Gastroesophageal sphincter (tissue), 4 donors: ENCODE results near the gene TCIRG1. TPM values are rescaled to one million over a fixed set of nuclear protein-coding genes. Genes with fewer than 3 reads are reported as not detected.

ENCODE experiments used
- ATAC-seq: fragments of 150-250 bp; one replicate; pipeline ENCODE4 v1.9.1; 2016; ENCODE audit warnings: mild to moderate bottlenecking, moderate library complexity
- H3K27ac ChIP-seq, 4 donors: fragments of 200-600 bp; sonication (generic) in 3 of 4; 1 replicate in 3 of 4; 2 replicates in 1 of 4; pipeline ENCODE4 v1.5.1; 2016 to 2019
- H3K27me3 ChIP-seq: fragments of 200-600 bp; sonication (generic); one replicate; pipeline ENCODE4 v1.5.1; 2019
- H3K36me3 ChIP-seq, 2 donors: fragments of 200-600 bp; sonication (generic); one replicate each; pipeline ENCODE4 v1.5.1; 2019; ENCODE audit warnings: control low read depth in 1 of 2
- H3K4me1 ChIP-seq, 3 donors: fragments of 200-600 bp; sonication (generic); 1 replicate in 2 of 3; 2 replicates in 1 of 3; pipeline ENCODE4 v1.5.1; 2016 to 2019; ENCODE audit warnings: control low read depth in 2 of 3
- H3K4me3 ChIP-seq, 2 donors: fragments of 200-600 bp; sonication (generic); one replicate each; pipeline ENCODE4 v1.5.1; 2019; ENCODE audit warnings: mild to moderate bottlenecking in 1 of 2, moderate library complexity in 1 of 2
- H3K9me3 ChIP-seq, 3 donors: fragments of 200-600 bp; sonication (generic); one replicate each; pipeline ENCODE4 v1.5.1; 2017 to 2019; ENCODE audit warnings: control low read depth in 2 of 3
- EP300 ChIP-seq: sonication (generic); formaldehyde crosslinking; IDR thresholded peaks from one replicate; pipeline ENCODE4 v1.6.1; 2017; ENCODE audit warnings: antibody characterized with exemption, mild to moderate bottlenecking
- POLR2A ChIP-seq, 2 donors: fragments of 450-650 bp; IDR thresholded peaks; one replicate each; pipeline ENCODE4 v1.6.1; 2017; ENCODE audit warnings: antibody characterized with exemption in 2 of 2, mild to moderate bottlenecking in 2 of 2, moderate library complexity in 1 of 2
- POLR2AphosphoS5 ChIP-seq: sonication (generic); formaldehyde crosslinking; IDR thresholded peaks from one replicate; pipeline ENCODE4 v1.6.1; 2017; ENCODE audit warnings: antibody characterized with exemption
- WGBS, 2 donors: methylation state at CpG; one replicate each; pipeline ENCODE4 v1.1.5; 2018; ENCODE audit warnings: low coverage in 1 of 2; 5-methylcytosine and 5-hydroxymethylcytosine counted together
- total RNA-seq, 4 donors: library from RNA; depleted of rRNA; stranded (reverse); fragments of >200 nt; gene quantifications; one replicate each; pipeline ENCODE4 v1.1.0, GENCODE V29; 2016
- TF ChIP-seq, protein P1 (sequence below), 4 experiments: fragments of 200-600 bp in 2 of 4; fragments of 450-650 bp in 2 of 4; sonication (generic) in 1 of 4; IDR thresholded peaks; one replicate each; pipeline ENCODE4 v1.5.1; 2017 to 2019; ENCODE audit warnings: antibody characterized with exemption in 4 of 4, mild to moderate bottlenecking in 2 of 4, moderate library complexity in 2 of 4

The TCIRG1 gene
- total RNA-seq, 4 donors from 2014 or later, result 44.5 to 140 (median 81.2) TPM

- H3K9me3 ChIP-seq, result no peaks in the 10 kb centered on the region
- WGBS, 2 donors, result 71 to 88% methylated on average over 2 to 9 of the region's 9 CpGs
- ATAC-seq, result no peak
- peak overlapping the region in 3 of 4 donors; percentile 89 to 92 (median 91) for H3K27ac ChIP-seq
- H3K4me1 ChIP-seq, result peaks cover 0 to 51% (median 18%) of the 10 kb centered on the region in 3 donors
- peaks cover 0 to 56% of the 10 kb centered on the region in 2 donors for H3K36me3 ChIP-seq
- H3K27me3 ChIP-seq, result no peaks in the 10 kb centered on the region
- peak overlapping the region in 1 of 2 donors; percentile 87 for H3K4me3 ChIP-seq
- TF ChIP-seq POLR2AphosphoS5, result no peak
- TF ChIP-seq EP300, result no peak
- TF ChIP-seq, protein P1, sequence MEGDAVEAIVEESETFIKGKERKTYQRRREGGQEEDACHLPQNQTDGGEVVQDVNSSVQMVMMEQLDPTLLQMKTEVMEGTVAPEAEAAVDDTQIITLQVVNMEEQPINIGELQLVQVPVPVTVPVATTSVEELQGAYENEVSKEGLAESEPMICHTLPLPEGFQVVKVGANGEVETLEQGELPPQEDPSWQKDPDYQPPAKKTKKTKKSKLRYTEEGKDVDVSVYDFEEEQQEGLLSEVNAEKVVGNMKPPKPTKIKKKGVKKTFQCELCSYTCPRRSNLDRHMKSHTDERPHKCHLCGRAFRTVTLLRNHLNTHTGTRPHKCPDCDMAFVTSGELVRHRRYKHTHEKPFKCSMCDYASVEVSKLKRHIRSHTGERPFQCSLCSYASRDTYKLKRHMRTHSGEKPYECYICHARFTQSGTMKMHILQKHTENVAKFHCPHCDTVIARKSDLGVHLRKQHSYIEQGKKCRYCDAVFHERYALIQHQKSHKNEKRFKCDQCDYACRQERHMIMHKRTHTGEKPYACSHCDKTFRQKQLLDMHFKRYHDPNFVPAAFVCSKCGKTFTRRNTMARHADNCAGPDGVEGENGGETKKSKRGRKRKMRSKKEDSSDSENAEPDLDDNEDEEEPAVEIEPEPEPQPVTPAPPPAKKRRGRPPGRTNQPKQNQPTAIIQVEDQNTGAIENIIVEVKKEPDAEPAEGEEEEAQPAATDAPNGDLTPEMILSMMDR (IDR thresholded peaks at IDR 0.05), result no peak
- no peak for TF ChIP-seq POLR2A (IDR thresholded peaks at IDR 0.05)
Measured at GRCh38 chr11:68032003-68032402, 6.8 kb upstream of the TCIRG1 start.

- WGBS, 2 donors, result 100% methylated on average over 1 of the region's 29 CpGs; no CpG with 5 or more reads in 1 of the 2 donors
- Histone ChIP-seq H3K27me3 (no peaks in the 10 kb centered on the region), H3K9me3 (no peaks in the 10 kb centered on the region), H3K4me3 (no peak overlapping the region), H3K27ac (peak overlapping the region in 2 of 4 donors; percentile 29 to 91), H3K4me1 (peaks cover under 1 to 62% (median 25%) of the 10 kb centered on the region in 3 donors), H3K36me3 (peaks cover 0 to 49% of the 10 kb centered on the region in 2 donors)
- ATAC-seq, result no peak
- TF ChIP-seq POLR2AphosphoS5 (no peak), POLR2A (IDR thresholded peaks at IDR 0.05) (no peak), EP300 (no peak)
- TF ChIP-seq, protein P1 (IDR thresholded peaks at IDR 0.05), result no peak
Measured at GRCh38 chr11:68032997-68033707, 5.7 kb upstream of the TCIRG1 start.

GRCh38 chr11:68033708-68034045 is 5.1 kb upstream of the TCIRG1 start:
- Histone ChIP-seq H3K9me3 (no peaks in the 10 kb centered on the region), H3K36me3 (peaks cover 0 to 49% of the 10 kb centered on the region in 2 donors), H3K4me3 (no peak overlapping the region), H3K27ac (peak overlapping the region in 2 of 4 donors; percentile 14 to 29), H3K27me3 (no peaks in the 10 kb centered on the region), H3K4me1 (peaks cover 4 to 68% (median 30%) of the 10 kb centered on the region in 3 donors)
- no peak for ATAC-seq
- 100% methylated on average over 1 of the region's 12 CpGs; no CpG with 5 or more reads in 1 of the 2 donors for WGBS, 2 donors
- TF ChIP-seq POLR2AphosphoS5, result no peak
- no peak for TF ChIP-seq EP300
- TF ChIP-seq POLR2A (IDR thresholded peaks at IDR 0.05), result no peak
- TF ChIP-seq, protein P1 (IDR thresholded peaks at IDR 0.05), result no peak

DNA sequence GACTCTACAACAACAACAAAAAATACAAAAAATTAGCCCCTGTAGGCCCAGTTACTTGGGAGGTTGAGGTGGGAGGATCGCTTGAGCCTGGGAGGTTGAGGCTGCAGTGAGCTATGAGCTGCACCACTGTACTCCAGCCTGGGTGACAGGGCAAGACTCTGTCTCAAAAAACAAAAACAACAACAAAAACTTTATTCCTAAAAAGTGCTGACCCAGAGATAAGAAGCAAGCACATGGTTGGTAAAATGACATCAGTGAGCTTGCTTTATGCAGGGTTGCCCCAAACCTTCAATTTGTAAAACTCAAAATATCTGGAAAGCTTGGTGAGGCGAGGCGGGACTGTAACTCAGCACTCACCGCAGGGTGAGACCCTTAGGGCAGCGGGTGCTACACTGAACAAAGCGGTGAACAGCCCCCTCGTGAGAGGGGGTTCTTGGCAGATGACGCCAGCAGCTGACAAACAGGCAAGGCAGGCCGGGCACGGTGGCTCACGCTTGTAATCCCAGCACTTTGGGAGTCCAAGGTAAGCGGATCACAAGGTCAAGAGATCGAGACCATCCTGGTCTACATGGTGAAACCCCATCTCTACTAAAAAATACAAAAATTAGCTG is 3.5 kb upstream of the TCIRG1 start:
- H3K36me3 ChIP-seq, result peaks cover 0 to 49% of the 10 kb centered on the region in 2 donors
- H3K4me3 ChIP-seq, result no peak overlapping the region
- no peak for TF ChIP-seq POLR2A (IDR thresholded peaks at IDR 0.05)
- TF ChIP-seq, protein P1 (IDR thresholded peaks at IDR 0.05), result no peak
- no peaks in the 10 kb centered on the region for H3K9me3 ChIP-seq
- H3K4me1 ChIP-seq, result peaks cover 4 to 74% (median 34%) of the 10 kb centered on the region in 3 donors
- WGBS, 2 donors, result 74 to 78% methylated on average over 5 to 6 of the region's 13 CpGs
- no peak overlapping the region for H3K27ac ChIP-seq
- ATAC-seq, result no peak
- H3K27me3 ChIP-seq, result no peaks in the 10 kb centered on the region
